OCI-M1 (cell line): ENCODE results near the gene TYW1B.
"Not testable (repeated sequence)": the region's sequence is repeated elsewhere in the genome, so short reads cannot be mapped to it uniquely, and the experiment has no call there.

Experiments used
- DNase-seq: peaks from one replicate; lab custom pipeline; 2025; lab: John Stamatoyannopoulos, UW

Gene TYW1B

GRCh38 chr7:72753229-72753628 lies 74.8 kb downstream of the TYW1B start:
- DNase-seq: not testable (repeated sequence)

- no peak for DNase-seq
Observed at GRCh38 chr7:72751978-72752377, 76.0 kb downstream of the TYW1B start.

GRCh38 chr7:72751378-72751777 lies 76.6 kb downstream of the TYW1B start:
- no peak for DNase-seq

- DNase-seq: not testable (repeated sequence)
Observed at GRCh38 chr7:72748649-72749048, 79.4 kb downstream of the TYW1B start.

- DNase-seq: not testable (repeated sequence)
Observed at GRCh38 chr7:72744244-72744926, 83.6 kb downstream of the TYW1B start.

- DNase-seq: not testable (repeated sequence)
Observed at GRCh38 chr7:72743801-72744200, 84.2 kb downstream of the TYW1B start.

GRCh38 chr7:72739716-72740115 lies 88.3 kb downstream of the TYW1B start:
- DNase-seq: not testable (repeated sequence)

- not testable (repeated sequence) for DNase-seq
Observed at GRCh38 chr7:72735855-72736254, 92.1 kb downstream of the TYW1B start.

- peak; percentile 62 for DNase-seq
Observed at GRCh38 chr7:72730815-72731214, 97.2 kb downstream of the TYW1B start.

- not testable (repeated sequence) for DNase-seq
Observed at GRCh38 chr7:72730384-72730783, 97.6 kb downstream of the TYW1B start.

- DNase-seq: not testable (repeated sequence)
Observed at GRCh38 chr7:72729130-72729529, 98.9 kb downstream of the TYW1B start.

- DNase-seq: not testable (repeated sequence)
Observed at GRCh38 chr7:72722694-72723093, 105.3 kb downstream of the TYW1B start.

- not testable (repeated sequence) for DNase-seq
Observed at GRCh38 chr7:72720890-72721289, 107.1 kb downstream of the TYW1B start.

GRCh38 chr7:72717252-72717774 lies 110.7 kb downstream of the TYW1B start:
- DNase-seq: not testable (repeated sequence)

- not testable (repeated sequence) for DNase-seq
Observed at GRCh38 chr7:72711927-72712326, 116.1 kb downstream of the TYW1B start.

GRCh38 chr7:72710983-72711382 lies 117.0 kb downstream of the TYW1B start:
- DNase-seq: peak; percentile 69

GRCh38 chr7:72709909-72710308 lies 118.1 kb downstream of the TYW1B start:
- no peak for DNase-seq

- not testable (repeated sequence) for DNase-seq
Observed at GRCh38 chr7:72708371-72709050, 119.5 kb downstream of the TYW1B start.

- peak; percentile 14 for DNase-seq
Observed at GRCh38 chr7:72706521-72706920, 121.5 kb downstream of the TYW1B start.

- DNase-seq: not testable (repeated sequence)
Observed at GRCh38 chr7:72705693-72706092, 122.3 kb downstream of the TYW1B start.

- DNase-seq: no peak
Observed at GRCh38 chr7:72704894-72705293, 123.1 kb downstream of the TYW1B start.

- not testable (repeated sequence) for DNase-seq
Observed at GRCh38 chr7:72700548-72700947, 127.5 kb downstream of the TYW1B start.

GRCh38 chr7:72697066-72697465 lies 130.9 kb downstream of the TYW1B start:
- peak; percentile 25 for DNase-seq
